GM23338 (cell line): ENCODE results near the gene JMJD1C. TPM values are rescaled to one million over a fixed set of nuclear protein-coding genes. Genes with fewer than 3 reads are reported as not detected.

Experiments
- ATAC-seq: fragments of 200-7000 bp; cut with Tn5 transposase; 3 replicates; pipeline ENCODE4 v1.9.1; 2020
- DNase-seq: peaks from one replicate; pipeline ENCODE4 v3.0.0-alpha.2; 2015; ENCODE audit warnings: low spot score
- H2AFZ ChIP-seq: fragments of 200-600 bp; sonication (generic); 2 replicates; pipeline ENCODE4 v1.8.0; 2016; ENCODE audit warnings: antibody characterized with exemption, mild to moderate bottlenecking, moderate library complexity
- H3F3A ChIP-seq: fragments of 200-600 bp; sonication (generic); replicated peaks from 2 replicates; pipeline ENCODE4 v1.8.0; 2017; ENCODE audit warnings: antibody characterized with exemption, mixed run types, low read depth
- H3K27ac ChIP-seq: fragments of 200-600 bp; sonication (generic); 2 replicates; pipeline ENCODE4 v1.6.1; 2016; ENCODE audit warnings: low read depth
- H3K27me3 ChIP-seq: fragments of 200-600 bp; sonication (generic); 2 replicates; pipeline ENCODE4 v1.8.0; 2016; ENCODE audit warnings: mild to moderate bottlenecking, mixed run types, moderate library complexity; ENCODE audit not compliant: insufficient read depth
- H3K36me3 ChIP-seq: fragments of 200-600 bp; sonication (generic); 2 replicates; pipeline ENCODE4 v1.8.0; 2016; ENCODE audit warnings: mild to moderate bottlenecking; ENCODE audit not compliant: insufficient read depth
- H3K4me1 ChIP-seq: fragments of 200-600 bp; sonication (generic); 2 replicates; pipeline ENCODE4 v1.8.0; 2016; ENCODE audit warnings: mild to moderate bottlenecking, moderate library complexity; ENCODE audit not compliant: insufficient read depth
- H3K4me2 ChIP-seq: fragments of 200-600 bp; sonication (generic); 2 replicates; pipeline ENCODE4 v1.7.1; 2017; ENCODE audit warnings: mixed run types
- H3K4me3 ChIP-seq: fragments of 200-600 bp; sonication (generic); 2 replicates; pipeline ENCODE4 v1.6.1; 2016; ENCODE audit warnings: mixed run types
- H3K79me2 ChIP-seq: fragments of 200-600 bp; sonication (generic); replicated peaks from 2 replicates; pipeline ENCODE4 v1.8.0; 2017; ENCODE audit warnings: mild to moderate bottlenecking; ENCODE audit not compliant: insufficient read depth
- H3K9me2 ChIP-seq: fragments of 200-600 bp; sonication (generic); 2 replicates; pipeline ENCODE4 v1.8.0; 2017; ENCODE audit not compliant: insufficient read depth
- H4K20me1 ChIP-seq: fragments of 200-600 bp; sonication (generic); replicated peaks from 2 replicates; pipeline ENCODE4 v1.8.0; 2017; ENCODE audit warnings: mild to moderate bottlenecking; ENCODE audit not compliant: insufficient read depth
- H3K27ac Mint-ChIP-seq: 2 replicates; pipeline ENCODE4 v1.8.0; 2020; ENCODE audit warnings: inconsistent platforms, mild to moderate bottlenecking, moderate library complexity, mixed read lengths
- H3K27me3 Mint-ChIP-seq: 3 replicates; pipeline ENCODE4 v1.8.0; 2022; ENCODE audit warnings: low read depth, mild to moderate bottlenecking, moderate library complexity, mixed read lengths, inconsistent platforms; ENCODE audit not compliant: insufficient read depth, poor library complexity
- H3K36me3 Mint-ChIP-seq: 3 replicates; pipeline ENCODE4 v1.8.0; 2021; ENCODE audit warnings: low read depth, mild to moderate bottlenecking, inconsistent platforms, moderate library complexity, mixed read lengths
- H3K4me1 Mint-ChIP-seq: 3 replicates; pipeline ENCODE4 v1.8.0; 2020; ENCODE audit warnings: mild to moderate bottlenecking, inconsistent platforms, mixed read lengths
- H3K4me3 Mint-ChIP-seq: 3 replicates; pipeline ENCODE4 v1.8.0; 2021; ENCODE audit warnings: moderate library complexity, mild to moderate bottlenecking, inconsistent platforms, mixed read lengths
- H3K9me3 Mint-ChIP-seq: 3 replicates; pipeline ENCODE4 v1.8.0; 2020; ENCODE audit warnings: moderate library complexity, mild to moderate bottlenecking, inconsistent platforms, mixed read lengths
- CREB1 ChIP-seq: fragments of 250-450 bp; sonication (Bioruptor Pico); IDR thresholded peaks from 2 replicates; pipeline ENCODE4 v1.5.0; 2020; ENCODE audit warnings: low read depth, mild to moderate bottlenecking, moderate library complexity
- EZH2 ChIP-seq: fragments of 200-600 bp; sonication (generic); IDR thresholded peaks from one replicate; pipeline ENCODE4 v1.8.0; 2017; ENCODE audit warnings: antibody characterized with exemption, mild to moderate bottlenecking, low read depth; ENCODE audit not compliant: unreplicated experiment
- JUNB ChIP-seq: IDR thresholded peaks from one replicate; pipeline ENCODE4 v1.6.1; 2016; ENCODE audit warnings: antibody characterized with exemption; ENCODE audit not compliant: unreplicated experiment
- NANOG ChIP-seq: IDR thresholded peaks from 2 replicates; pipeline ENCODE4 v1.6.1; 2016; ENCODE audit warnings: antibody characterized with exemption, borderline replicate concordance
- ZNF114 ChIP-seq: fragments of 250-450 bp; sonication (Bioruptor Pico); IDR thresholded peaks from 2 replicates; pipeline ENCODE4 v1.5.0; 2020; ENCODE audit warnings: mild to moderate bottlenecking, moderate library complexity
- ZNF331 ChIP-seq: fragments of 250-450 bp; sonication (Bioruptor Pico); IDR thresholded peaks from 2 replicates; pipeline ENCODE4 v1.5.0; 2020; ENCODE audit warnings: low read depth, mild to moderate bottlenecking, moderate library complexity
- polyA plus RNA-seq: library from polyadenylated mRNA; unstranded; fragments of >200 nt; fragmentation: Nextera tagmentation; extraction: Ambion mirVana; gene quantifications from 2 replicates; pipeline ENCODE4 v1.2.1, GENCODE V29; 2016
- total RNA-seq: library from RNA; depleted of rRNA; stranded (reverse); fragments of >200 nt; shearing (Covaris generic); gene quantifications from 2 replicates; pipeline ENCODE4 v1.2.3, GENCODE V29; 2014
- TF ChIP-seq, protein P1 (sequence below), 2 experiments: fragments of 200-600 bp in 1 of 2; sonication (generic) in 1 of 2; conservative IDR thresholded peaks; 2 replicates each; pipeline versions ENCODE4 v1.5.1 to v1.6.1; 2016 to 2017; ENCODE audit warnings: antibody characterized with exemption in 2 of 2, low read depth in 2 of 2, mild to moderate bottlenecking in 2 of 2, moderate library complexity in 1 of 2
- TF ChIP-seq, protein P2 (sequence below): IDR thresholded peaks from 2 replicates; pipeline ENCODE4 v1.6.1; 2016; ENCODE audit warnings: antibody characterized with exemption
- TF ChIP-seq, protein P3 (sequence below): IDR thresholded peaks from one replicate; pipeline ENCODE4 v1.6.1; 2018; ENCODE audit warnings: antibody characterized with exemption; ENCODE audit not compliant: unreplicated experiment
- TF ChIP-seq, protein P4 (sequence below): fragments of 250-450 bp; sonication (Bioruptor Pico); IDR thresholded peaks from 2 replicates; pipeline ENCODE4 v1.5.0; 2020; ENCODE audit warnings: mild to moderate bottlenecking, moderate library complexity

JMJD1C gene
- total and polyA plus RNA-seq, 2 experiments from 2014 or later = 333 to 435 TPM

DNA sequence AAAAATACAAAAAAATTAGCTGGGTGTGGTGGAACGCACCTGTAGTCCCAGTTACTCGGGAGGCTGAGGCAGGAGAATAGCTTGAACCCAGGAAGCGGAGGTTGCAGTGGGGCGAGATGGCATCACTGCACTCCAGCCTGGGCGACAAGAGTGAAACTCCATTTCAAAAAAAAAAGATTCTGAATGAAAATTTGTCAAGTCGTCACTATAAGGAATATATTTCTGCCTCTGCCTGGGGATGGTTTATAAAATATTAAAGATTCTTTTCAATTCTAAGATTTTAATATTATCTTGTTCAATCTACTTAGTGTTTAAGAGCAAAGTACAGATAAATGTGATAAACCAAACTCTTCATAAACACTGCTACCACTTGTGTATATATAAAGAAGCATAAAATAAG, 185.4 kb downstream of the JMJD1C start (continued):
- TF ChIP-seq, protein P1, sequence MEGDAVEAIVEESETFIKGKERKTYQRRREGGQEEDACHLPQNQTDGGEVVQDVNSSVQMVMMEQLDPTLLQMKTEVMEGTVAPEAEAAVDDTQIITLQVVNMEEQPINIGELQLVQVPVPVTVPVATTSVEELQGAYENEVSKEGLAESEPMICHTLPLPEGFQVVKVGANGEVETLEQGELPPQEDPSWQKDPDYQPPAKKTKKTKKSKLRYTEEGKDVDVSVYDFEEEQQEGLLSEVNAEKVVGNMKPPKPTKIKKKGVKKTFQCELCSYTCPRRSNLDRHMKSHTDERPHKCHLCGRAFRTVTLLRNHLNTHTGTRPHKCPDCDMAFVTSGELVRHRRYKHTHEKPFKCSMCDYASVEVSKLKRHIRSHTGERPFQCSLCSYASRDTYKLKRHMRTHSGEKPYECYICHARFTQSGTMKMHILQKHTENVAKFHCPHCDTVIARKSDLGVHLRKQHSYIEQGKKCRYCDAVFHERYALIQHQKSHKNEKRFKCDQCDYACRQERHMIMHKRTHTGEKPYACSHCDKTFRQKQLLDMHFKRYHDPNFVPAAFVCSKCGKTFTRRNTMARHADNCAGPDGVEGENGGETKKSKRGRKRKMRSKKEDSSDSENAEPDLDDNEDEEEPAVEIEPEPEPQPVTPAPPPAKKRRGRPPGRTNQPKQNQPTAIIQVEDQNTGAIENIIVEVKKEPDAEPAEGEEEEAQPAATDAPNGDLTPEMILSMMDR (conservative IDR thresholded peaks at IDR 0.05; ENCODE audit: low read depth in 2 of 2) = no peak
- TF ChIP-seq JUNB (no peak), NANOG (no peak), EZH2 (no peak)
- TF ChIP-seq, protein P2, sequence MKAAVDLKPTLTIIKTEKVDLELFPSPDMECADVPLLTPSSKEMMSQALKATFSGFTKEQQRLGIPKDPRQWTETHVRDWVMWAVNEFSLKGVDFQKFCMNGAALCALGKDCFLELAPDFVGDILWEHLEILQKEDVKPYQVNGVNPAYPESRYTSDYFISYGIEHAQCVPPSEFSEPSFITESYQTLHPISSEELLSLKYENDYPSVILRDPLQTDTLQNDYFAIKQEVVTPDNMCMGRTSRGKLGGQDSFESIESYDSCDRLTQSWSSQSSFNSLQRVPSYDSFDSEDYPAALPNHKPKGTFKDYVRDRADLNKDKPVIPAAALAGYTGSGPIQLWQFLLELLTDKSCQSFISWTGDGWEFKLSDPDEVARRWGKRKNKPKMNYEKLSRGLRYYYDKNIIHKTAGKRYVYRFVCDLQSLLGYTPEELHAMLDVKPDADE = no peak
- TF ChIP-seq, protein P3, sequence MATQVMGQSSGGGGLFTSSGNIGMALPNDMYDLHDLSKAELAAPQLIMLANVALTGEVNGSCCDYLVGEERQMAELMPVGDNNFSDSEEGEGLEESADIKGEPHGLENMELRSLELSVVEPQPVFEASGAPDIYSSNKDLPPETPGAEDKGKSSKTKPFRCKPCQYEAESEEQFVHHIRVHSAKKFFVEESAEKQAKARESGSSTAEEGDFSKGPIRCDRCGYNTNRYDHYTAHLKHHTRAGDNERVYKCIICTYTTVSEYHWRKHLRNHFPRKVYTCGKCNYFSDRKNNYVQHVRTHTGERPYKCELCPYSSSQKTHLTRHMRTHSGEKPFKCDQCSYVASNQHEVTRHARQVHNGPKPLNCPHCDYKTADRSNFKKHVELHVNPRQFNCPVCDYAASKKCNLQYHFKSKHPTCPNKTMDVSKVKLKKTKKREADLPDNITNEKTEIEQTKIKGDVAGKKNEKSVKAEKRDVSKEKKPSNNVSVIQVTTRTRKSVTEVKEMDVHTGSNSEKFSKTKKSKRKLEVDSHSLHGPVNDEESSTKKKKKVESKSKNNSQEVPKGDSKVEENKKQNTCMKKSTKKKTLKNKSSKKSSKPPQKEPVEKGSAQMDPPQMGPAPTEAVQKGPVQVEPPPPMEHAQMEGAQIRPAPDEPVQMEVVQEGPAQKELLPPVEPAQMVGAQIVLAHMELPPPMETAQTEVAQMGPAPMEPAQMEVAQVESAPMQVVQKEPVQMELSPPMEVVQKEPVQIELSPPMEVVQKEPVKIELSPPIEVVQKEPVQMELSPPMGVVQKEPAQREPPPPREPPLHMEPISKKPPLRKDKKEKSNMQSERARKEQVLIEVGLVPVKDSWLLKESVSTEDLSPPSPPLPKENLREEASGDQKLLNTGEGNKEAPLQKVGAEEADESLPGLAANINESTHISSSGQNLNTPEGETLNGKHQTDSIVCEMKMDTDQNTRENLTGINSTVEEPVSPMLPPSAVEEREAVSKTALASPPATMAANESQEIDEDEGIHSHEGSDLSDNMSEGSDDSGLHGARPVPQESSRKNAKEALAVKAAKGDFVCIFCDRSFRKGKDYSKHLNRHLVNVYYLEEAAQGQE = no peak

DNA sequence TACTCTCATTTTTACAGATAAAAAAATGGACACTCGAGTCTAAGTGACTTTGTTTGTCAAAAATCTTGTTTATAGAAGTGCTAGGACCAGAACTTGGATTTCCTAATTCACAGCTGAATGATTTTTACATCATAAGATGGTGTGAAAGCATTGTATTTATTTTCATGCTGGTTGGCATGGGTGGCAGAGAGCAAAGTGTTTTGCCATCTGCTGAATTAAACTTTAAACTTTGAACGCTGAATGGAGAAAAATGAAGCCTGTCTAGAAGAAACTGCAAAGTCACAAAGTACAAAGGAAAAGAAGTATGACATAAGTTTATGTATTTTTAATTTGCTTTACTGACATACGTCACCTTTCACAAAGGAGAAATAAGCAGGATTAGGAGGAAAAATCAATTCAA, 190.7 kb downstream of the JMJD1C start:
- Histone ChIP-seq H3K9me2 (no peaks in the 10 kb centered on the region), H3K27me3 (no peaks in the 10 kb centered on the region), H3K36me3 (no peaks in the 10 kb centered on the region), H3K4me3 (no peak overlapping the region), H3K79me2 (peaks cover 63% of the 10 kb centered on the region), H2AFZ (no peak overlapping the region), H3K27ac (no peak overlapping the region), H3F3A (no peaks in the 10 kb centered on the region), H4K20me1 (no peaks in the 10 kb centered on the region), H3K4me2 (no peak overlapping the region), H3K4me1 (no peaks in the 10 kb centered on the region)
- Mint-ChIP-seq H3K36me3 (no peaks in the 10 kb centered on the region), H3K27ac (no peak overlapping the region), H3K4me1 (no peaks in the 10 kb centered on the region), H3K27me3 (no peaks in the 10 kb centered on the region), H3K4me3 (no peak overlapping the region), H3K9me3 (no peaks in the 10 kb centered on the region)
- ATAC-seq = no peak
- DNase-seq = no peak
- TF ChIP-seq EZH2 = no peak
- TF ChIP-seq NANOG = no peak
- TF ChIP-seq, protein P4, sequence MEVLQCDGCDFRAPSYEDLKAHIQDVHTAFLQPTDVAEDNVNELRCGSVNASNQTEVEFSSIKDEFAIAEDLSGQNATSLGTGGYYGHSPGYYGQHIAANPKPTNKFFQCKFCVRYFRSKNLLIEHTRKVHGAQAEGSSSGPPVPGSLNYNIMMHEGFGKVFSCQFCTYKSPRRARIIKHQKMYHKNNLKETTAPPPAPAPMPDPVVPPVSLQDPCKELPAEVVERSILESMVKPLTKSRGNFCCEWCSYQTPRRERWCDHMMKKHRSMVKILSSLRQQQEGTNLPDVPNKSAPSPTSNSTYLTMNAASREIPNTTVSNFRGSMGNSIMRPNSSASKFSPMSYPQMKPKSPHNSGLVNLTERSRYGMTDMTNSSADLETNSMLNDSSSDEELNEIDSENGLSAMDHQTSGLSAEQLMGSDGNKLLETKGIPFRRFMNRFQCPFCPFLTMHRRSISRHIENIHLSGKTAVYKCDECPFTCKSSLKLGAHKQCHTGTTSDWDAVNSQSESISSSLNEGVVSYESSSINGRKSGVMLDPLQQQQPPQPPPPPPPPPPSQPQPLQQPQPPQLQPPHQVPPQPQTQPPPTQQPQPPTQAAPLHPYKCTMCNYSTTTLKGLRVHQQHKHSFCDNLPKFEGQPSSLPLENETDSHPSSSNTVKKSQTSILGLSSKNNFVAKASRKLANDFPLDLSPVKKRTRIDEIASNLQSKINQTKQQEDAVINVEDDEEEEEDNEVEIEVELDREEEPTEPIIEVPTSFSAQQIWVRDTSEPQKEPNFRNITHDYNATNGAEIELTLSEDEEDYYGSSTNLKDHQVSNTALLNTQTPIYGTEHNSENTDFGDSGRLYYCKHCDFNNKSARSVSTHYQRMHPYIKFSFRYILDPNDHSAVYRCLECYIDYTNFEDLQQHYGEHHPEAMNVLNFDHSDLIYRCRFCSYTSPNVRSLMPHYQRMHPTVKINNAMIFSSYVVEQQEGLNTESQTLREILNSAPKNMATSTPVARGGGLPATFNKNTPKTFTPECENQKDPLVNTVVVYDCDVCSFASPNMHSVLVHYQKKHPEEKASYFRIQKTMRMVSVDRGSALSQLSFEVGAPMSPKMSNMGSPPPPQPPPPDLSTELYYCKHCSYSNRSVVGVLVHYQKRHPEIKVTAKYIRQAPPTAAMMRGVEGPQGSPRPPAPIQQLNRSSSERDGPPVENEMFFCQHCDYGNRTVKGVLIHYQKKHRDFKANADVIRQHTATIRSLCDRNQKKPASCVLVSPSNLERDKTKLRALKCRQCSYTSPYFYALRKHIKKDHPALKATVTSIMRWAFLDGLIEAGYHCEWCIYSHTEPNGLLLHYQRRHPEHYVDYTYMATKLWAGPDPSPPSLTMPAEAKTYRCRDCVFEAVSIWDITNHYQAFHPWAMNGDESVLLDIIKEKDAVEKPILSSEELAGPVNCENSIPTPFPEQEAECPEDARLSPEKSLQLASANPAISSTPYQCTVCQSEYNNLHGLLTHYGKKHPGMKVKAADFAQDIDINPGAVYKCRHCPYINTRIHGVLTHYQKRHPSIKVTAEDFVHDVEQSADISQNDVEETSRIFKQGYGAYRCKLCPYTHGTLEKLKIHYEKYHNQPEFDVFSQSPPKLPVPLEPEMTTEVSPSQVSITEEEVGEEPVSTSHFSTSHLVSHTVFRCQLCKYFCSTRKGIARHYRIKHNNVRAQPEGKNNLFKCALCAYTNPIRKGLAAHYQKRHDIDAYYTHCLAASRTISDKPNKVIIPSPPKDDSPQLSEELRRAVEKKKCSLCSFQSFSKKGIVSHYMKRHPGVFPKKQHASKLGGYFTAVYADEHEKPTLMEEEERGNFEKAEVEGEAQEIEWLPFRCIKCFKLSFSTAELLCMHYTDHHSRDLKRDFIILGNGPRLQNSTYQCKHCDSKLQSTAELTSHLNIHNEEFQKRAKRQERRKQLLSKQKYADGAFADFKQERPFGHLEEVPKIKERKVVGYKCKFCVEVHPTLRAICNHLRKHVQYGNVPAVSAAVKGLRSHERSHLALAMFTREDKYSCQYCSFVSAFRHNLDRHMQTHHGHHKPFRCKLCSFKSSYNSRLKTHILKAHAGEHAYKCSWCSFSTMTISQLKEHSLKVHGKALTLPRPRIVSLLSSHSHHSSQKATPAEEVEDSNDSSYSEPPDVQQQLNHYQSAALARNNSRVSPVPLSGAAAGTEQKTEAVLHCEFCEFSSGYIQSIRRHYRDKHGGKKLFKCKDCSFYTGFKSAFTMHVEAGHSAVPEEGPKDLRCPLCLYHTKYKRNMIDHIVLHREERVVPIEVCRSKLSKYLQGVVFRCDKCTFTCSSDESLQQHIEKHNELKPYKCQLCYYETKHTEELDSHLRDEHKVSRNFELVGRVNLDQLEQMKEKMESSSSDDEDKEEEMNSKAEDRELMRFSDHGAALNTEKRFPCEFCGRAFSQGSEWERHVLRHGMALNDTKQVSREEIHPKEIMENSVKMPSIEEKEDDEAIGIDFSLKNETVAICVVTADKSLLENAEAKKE (CRISPR knock-in tag) = no peak
- TF ChIP-seq ZNF331 (CRISPR knock-in tag) = no peak
- TF ChIP-seq ZNF114 (CRISPR knock-in tag) = no peak
- TF ChIP-seq, protein P1 (conservative IDR thresholded peaks at IDR 0.05; ENCODE audit: low read depth in 2 of 2) = no peak
- TF ChIP-seq CREB1 = no peak
- no peak for TF ChIP-seq JUNB
